GM21423 (cell line): ENCODE results near the gene LMOD1.
"Not testable (repeated sequence)": the region's sequence is repeated elsewhere in the genome, so short reads cannot be mapped to it uniquely, and the experiment has no call there.

Experiments used
- ATAC-seq: cut with Tn5 transposase; IDR thresholded peaks from one replicate; pipeline ENCODE4 v1.9.1; 2021; ENCODE audit warnings: mild to moderate bottlenecking, moderate library complexity; ENCODE audit not compliant: unreplicated experiment

The LMOD1 gene

DNA sequence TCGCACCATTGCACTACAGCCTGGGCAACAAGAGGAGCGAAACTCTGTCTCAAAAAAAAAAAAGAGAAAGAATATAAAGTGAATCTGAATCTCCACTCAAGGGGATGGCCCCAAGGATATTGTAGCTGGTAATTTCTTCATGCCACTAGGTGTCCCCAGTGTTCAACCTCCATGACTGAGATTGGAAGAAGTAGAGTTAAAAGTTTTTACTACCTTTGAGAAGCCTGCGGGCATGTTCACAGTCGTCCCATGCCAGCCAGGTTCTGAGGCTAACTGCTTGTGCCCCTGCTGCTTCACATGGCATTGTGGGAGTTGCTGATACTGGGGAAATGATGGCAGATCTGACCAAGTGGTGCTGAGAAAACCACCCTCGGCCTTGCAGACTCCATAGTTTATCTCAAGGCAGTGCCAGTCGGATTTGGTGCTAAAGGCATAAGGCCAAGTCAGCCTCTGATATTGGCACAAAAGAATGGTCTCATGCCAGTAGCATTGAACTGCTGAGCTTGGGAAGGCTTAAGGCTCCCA lies 68.4 kb downstream of the LMOD1 start:
- ATAC-seq, result no peak

GRCh38 chr1:201876148-201876818 lies 70.1 kb downstream of the LMOD1 start:
- no peak for ATAC-seq

- no peak for ATAC-seq
These were observed 71.7 kb downstream of the LMOD1 start for GRCh38 chr1:201874672-201875071.

DNA sequence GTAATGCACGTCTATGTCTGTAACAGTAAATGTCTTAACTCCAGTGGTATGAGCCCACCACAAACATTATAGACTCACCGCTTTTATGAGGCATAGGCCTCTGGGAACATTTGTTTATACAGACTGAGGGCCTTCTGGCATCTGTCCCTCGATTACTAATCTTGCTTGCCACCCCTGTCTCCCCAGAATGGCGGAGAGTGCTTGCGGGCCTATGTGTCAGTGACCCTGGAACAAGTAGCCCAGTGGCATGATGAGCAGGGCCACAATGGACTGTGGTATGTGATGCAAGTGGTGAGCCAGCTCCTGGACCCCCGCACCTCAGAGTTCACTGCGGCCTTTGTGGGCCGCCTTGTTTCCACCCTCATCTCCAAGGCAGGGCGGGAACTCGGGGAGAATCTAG lies 76.0 kb downstream of the LMOD1 start:
- ATAC-seq, result no peak

DNA sequence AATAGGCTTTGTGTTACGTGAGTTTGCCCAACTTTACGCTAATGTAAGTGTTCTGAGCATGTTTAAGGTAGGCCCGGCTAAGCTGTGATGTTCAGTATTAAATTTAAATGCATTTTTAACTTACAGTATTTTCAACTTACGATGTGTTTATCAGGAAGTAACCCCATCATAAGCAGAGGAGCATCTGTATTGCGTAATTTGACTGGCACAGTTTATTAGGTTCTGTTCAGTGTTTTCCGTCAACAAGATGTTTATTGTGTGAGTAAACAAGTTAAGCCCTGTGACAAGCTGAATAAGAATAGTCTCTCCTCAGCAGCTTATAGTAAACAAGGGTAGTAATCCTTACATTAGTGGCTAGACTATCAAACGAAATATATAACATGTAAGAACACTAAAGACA lies 84.9 kb downstream of the LMOD1 start:
- ATAC-seq, result no peak

DNA sequence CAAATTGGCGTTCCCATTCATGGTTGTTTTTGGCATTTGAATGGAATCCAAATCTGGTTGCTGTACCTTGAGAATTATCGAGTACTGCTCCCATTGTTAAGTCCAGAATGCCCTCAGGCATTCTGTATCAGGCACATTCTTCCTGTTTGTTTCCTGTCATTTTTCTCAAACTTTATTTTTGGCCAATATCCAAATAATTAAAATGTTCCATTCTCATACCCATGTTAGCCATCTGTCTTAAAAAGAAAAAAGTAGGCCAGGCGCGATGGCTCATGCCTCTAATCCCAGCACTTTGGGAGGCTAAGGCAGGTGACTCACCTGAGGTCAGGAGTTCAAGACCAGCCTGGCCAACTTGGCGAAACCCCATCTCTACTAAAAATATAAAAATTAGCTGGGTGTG lies 86.9 kb downstream of the LMOD1 start:
- no peak for ATAC-seq

DNA sequence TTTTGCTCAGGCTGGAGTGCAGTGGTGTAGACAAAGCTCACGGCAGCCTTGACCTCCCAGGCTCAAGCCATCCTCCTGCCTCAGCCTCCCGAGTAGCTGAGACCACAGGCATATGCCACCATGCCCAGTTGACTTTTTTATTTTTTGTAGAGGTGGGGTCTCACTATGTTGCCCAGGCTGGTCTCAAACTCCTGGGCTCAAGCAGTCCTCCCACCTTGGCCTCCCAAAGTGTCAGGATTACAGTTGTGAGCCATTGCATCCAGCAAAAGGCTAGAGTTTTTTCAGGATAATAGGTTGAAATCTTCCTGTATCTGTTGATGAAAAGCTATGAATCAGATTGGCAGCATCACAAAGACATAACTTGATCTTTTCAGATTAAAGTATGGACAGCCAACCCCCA lies 89.6 kb downstream of the LMOD1 start:
- not testable (repeated sequence) for ATAC-seq

DNA sequence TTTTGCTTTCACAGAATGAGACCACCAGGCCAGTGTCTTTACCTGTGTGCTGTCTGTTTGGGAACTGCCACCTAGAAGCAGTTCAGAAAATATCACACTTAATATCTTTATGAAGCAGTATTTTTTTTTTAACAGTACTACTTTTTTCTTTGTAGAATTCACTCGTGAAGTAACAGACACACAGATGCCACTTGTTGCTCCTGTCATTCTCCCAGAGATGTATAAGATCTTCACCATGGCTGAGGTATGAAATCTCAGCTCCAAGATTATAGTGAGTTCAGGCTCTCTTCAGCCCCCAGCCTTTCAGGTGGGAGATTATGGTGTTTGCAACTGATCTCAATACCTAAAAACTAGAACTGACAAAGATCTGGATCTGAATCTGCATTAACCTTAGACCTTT lies 94.4 kb downstream of the LMOD1 start:
- ATAC-seq, result no peak

DNA sequence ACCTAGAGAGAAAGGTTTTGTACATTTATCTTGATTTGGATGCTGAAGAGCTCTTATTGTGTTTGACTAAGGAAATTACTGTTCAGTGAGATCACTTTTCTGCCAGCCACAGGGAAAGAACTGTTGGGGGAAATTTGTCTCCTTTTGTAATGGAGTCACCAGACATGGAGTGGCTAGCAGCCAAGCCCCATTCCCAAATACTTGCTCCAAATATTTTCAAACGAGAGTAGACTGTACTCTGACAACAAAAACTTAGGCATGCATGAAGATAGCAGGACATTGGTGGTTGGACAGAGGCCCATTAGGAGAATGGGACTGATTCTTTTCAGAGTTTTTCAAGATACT lies 96.3 kb downstream of the LMOD1 start:
- ATAC-seq, result no peak

- no peak for ATAC-seq
These were observed 96.8 kb downstream of the LMOD1 start for GRCh38 chr1:201849372-201850052.

GRCh38 chr1:201848230-201848629 lies 98.1 kb downstream of the LMOD1 start:
- ATAC-seq, result no peak

- no peak for ATAC-seq
These were observed 99.2 kb downstream of the LMOD1 start for GRCh38 chr1:201847150-201847549.
